Measurements from ENCODE around the gene CACNG6. TPM values are rescaled to one million over a fixed set of nuclear protein-coding genes. Genes with fewer than 3 reads are reported as not detected.

CACNG6 gene
- total RNA-seq, 1 experiment from 2014 or later: not detected

GRCh38 chr19:53998223-53998622, 6.8 kb downstream of the CACNG6 start:
- Histone ChIP-seq H3K4me1 (ENCODE audit: insufficient read depth, low read length, poor library complexity, severe bottlenecking) (no peaks in the 10 kb centered on the region), H3K9me3 (ENCODE audit: low read depth, low read length, poor library complexity, severe bottlenecking) (no peaks in the 10 kb centered on the region), H3K27ac (ENCODE audit: low read depth, low read length, poor library complexity, severe bottlenecking) (no peak overlapping the region), H3K36me3 (ENCODE audit: insufficient read depth, low read length, poor library complexity, severe bottlenecking) (no peaks in the 10 kb centered on the region), H3K4me3 (ENCODE audit: low read depth, low read length, poor library complexity, severe bottlenecking) (no peak overlapping the region), H3K27me3 (replicated peaks; ENCODE audit: insufficient read depth, low read depth, low read length, poor library complexity) (peaks cover 8% of the 10 kb centered on the region)
- TF ChIP-seq CTCF (conservative IDR thresholded peaks at IDR 0.05; ENCODE audit: low read depth, low read length) (no peak), EZH2 (IDR thresholded peaks at IDR 0.05; ENCODE audit: borderline replicate concordance, low read depth, low read length, poor library complexity, severe bottlenecking) (no peak)
- CTCF ChIA-PET: interaction anchor here (0.5 kb wide), 1 partner anchor 19 kb away, joined by 3 read pairs; no protein-coding TSS in a partner anchor
- intact Hi-C loops (cut with micrococcal nuclease; ENCODE audit: unreplicated experiment): no loop called here
- BruUV-seq (replicated peaks): no TSS peak
- POLR2A ChIA-PET (ENCODE audit: low non-redundant PET): no interaction called here
- DNase-seq (ENCODE audit: low spot score): no peak

- POLR2A ChIA-PET (ENCODE audit: low non-redundant PET): no interaction called here
Measured at GRCh38 chr19:53999694-54000093, 8.3 kb downstream of the CACNG6 start.

GRCh38 chr19:54001496-54001895, 10.1 kb downstream of the CACNG6 start:
- CTCF ChIA-PET: interaction anchor here (0.6 kb wide), 1 partner anchor 26 kb away, joined by 3 read pairs; no protein-coding TSS in a partner anchor
- TF ChIP-seq CTCF (conservative IDR thresholded peaks at IDR 0.05; ENCODE audit: low read depth, low read length) (no peak), EZH2 (IDR thresholded peaks at IDR 0.05; ENCODE audit: borderline replicate concordance, low read depth, low read length, poor library complexity, severe bottlenecking) (no peak)
- H3K4me1 ChIP-seq (ENCODE audit: insufficient read depth, low read length, poor library complexity, severe bottlenecking): no peaks in the 10 kb centered on the region
- H3K27me3 ChIP-seq (replicated peaks; ENCODE audit: insufficient read depth, low read depth, low read length, poor library complexity): peaks cover 8% of the 10 kb centered on the region
- H3K36me3 ChIP-seq (ENCODE audit: insufficient read depth, low read length, poor library complexity, severe bottlenecking): no peaks in the 10 kb centered on the region
- H3K27ac ChIP-seq (ENCODE audit: low read depth, low read length, poor library complexity, severe bottlenecking): no peak overlapping the region
- intact Hi-C loops (cut with micrococcal nuclease; ENCODE audit: unreplicated experiment): no loop called here
- no peaks in the 10 kb centered on the region for H3K9me3 ChIP-seq (ENCODE audit: low read depth, low read length, poor library complexity, severe bottlenecking)
- POLR2A ChIA-PET (ENCODE audit: low non-redundant PET): no interaction called here
- BruUV-seq (replicated peaks): no TSS peak
- no peak for DNase-seq (ENCODE audit: low spot score)
- no peak overlapping the region for H3K4me3 ChIP-seq (ENCODE audit: low read depth, low read length, poor library complexity, severe bottlenecking)

More at GRCh38 chr19:53999694-54000093, 8.3 kb downstream of the CACNG6 start:
- BruUV-seq (replicated peaks): no TSS peak
- intact Hi-C loops (cut with micrococcal nuclease; ENCODE audit: unreplicated experiment): no loop called here
- no peak for TF ChIP-seq CTCF (conservative IDR thresholded peaks at IDR 0.05; ENCODE audit: low read depth, low read length)
- no peak for TF ChIP-seq EZH2 (IDR thresholded peaks at IDR 0.05; ENCODE audit: borderline replicate concordance, low read depth, low read length, poor library complexity, severe bottlenecking)
- Histone ChIP-seq H3K4me1 (ENCODE audit: insufficient read depth, low read length, poor library complexity, severe bottlenecking) (no peaks in the 10 kb centered on the region), H3K36me3 (ENCODE audit: insufficient read depth, low read length, poor library complexity, severe bottlenecking) (no peaks in the 10 kb centered on the region), H3K27me3 (replicated peaks; ENCODE audit: insufficient read depth, low read depth, low read length, poor library complexity) (peaks cover 8% of the 10 kb centered on the region), H3K27ac (ENCODE audit: low read depth, low read length, poor library complexity, severe bottlenecking) (no peak overlapping the region), H3K4me3 (ENCODE audit: low read depth, low read length, poor library complexity, severe bottlenecking) (no peak overlapping the region), H3K9me3 (ENCODE audit: low read depth, low read length, poor library complexity, severe bottlenecking) (no peaks in the 10 kb centered on the region)
- CTCF ChIA-PET: no interaction called here
- DNase-seq (ENCODE audit: low spot score): no peak
